Tibial nerve (tissue), 4 donors: ENCODE results near the gene FHL1.

Source experiments
- EP300 ChIP-seq, 2 donors: sonication (generic); formaldehyde crosslinking; IDR thresholded peaks; one replicate each; pipeline ENCODE4 v1.6.1; 2017; ENCODE audit warnings: antibody characterized with exemption in 2 of 2, mild to moderate bottlenecking in 1 of 2
- POLR2A ChIP-seq, 2 donors: fragments of 450-650 bp; IDR thresholded peaks; one replicate each; pipeline ENCODE4 v1.6.1; 2017; ENCODE audit warnings: antibody characterized with exemption in 2 of 2, mild to moderate bottlenecking in 2 of 2, moderate library complexity in 2 of 2
- TF ChIP-seq, protein P1 (sequence below), 5 experiments: fragments of 200-600 bp in 3 of 5; fragments of 450-650 bp in 2 of 5; sonication (generic) in 3 of 5; IDR thresholded peaks; one replicate each; pipeline ENCODE4 v1.5.1; 2016 to 2019; ENCODE audit warnings: antibody characterized with exemption in 5 of 5, mild to moderate bottlenecking in 3 of 5, moderate library complexity in 2 of 5

DNA sequence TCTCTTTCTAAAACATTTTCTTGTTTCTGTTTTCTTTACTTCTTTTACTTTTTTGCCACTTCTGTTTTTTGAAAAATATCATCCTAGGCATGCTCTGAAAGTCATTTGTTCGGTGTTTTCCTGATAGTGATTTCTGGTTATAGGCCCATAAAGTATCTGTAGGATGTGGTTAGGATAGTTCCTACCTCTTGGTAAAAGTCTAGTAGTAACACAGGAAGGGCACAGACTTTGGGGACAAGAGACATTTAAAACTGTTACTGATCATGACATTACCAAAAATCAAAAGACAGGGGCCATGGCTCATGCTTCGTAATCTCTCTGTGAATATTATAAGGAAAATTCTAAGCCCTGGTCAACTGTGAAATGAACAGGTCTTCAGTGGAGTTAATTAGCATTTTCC, 44.8 kb downstream of the FHL1 start:
- TF ChIP-seq, protein P1, sequence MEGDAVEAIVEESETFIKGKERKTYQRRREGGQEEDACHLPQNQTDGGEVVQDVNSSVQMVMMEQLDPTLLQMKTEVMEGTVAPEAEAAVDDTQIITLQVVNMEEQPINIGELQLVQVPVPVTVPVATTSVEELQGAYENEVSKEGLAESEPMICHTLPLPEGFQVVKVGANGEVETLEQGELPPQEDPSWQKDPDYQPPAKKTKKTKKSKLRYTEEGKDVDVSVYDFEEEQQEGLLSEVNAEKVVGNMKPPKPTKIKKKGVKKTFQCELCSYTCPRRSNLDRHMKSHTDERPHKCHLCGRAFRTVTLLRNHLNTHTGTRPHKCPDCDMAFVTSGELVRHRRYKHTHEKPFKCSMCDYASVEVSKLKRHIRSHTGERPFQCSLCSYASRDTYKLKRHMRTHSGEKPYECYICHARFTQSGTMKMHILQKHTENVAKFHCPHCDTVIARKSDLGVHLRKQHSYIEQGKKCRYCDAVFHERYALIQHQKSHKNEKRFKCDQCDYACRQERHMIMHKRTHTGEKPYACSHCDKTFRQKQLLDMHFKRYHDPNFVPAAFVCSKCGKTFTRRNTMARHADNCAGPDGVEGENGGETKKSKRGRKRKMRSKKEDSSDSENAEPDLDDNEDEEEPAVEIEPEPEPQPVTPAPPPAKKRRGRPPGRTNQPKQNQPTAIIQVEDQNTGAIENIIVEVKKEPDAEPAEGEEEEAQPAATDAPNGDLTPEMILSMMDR (IDR thresholded peaks at IDR 0.05) = no peak
- no peak for TF ChIP-seq EP300 (IDR thresholded peaks at IDR 0.05)
- no peak for TF ChIP-seq POLR2A (IDR thresholded peaks at IDR 0.05)
